Mucosa of descending colon (tissue), 3 donors: ENCODE measurements around the gene TBC1D21. TPM values are rescaled to one million over a fixed set of nuclear protein-coding genes. Genes with fewer than 3 reads are reported as not detected.

Experiments
- ATAC-seq: fragments of 200-7000 bp; cut with Tn5 transposase; one replicate; pipeline ENCODE4 v1.9.1; 2020; ENCODE audit warnings: mild to moderate bottlenecking, moderate library complexity
- DNase-seq, 3 donors: peaks; one replicate each; pipeline ENCODE4 v3.0.0-alpha.2; 2020
- H3K36me3 ChIP-seq: fragments of 200-600 bp; one replicate; pipeline ENCODE4 v1.8.0; 2021; ENCODE audit warnings: low read depth, mild to moderate bottlenecking
- H3K4me1 ChIP-seq: fragments of 200-600 bp; one replicate; pipeline ENCODE4 v1.8.0; 2021; ENCODE audit warnings: low read depth, mild to moderate bottlenecking
- H3K4me3 ChIP-seq: fragments of 200-600 bp; one replicate; pipeline ENCODE4 v1.8.0; 2021; ENCODE audit warnings: mild to moderate bottlenecking
- H3K9me3 ChIP-seq: fragments of 200-600 bp; one replicate; pipeline ENCODE4 v1.8.0; 2021; ENCODE audit warnings: mild to moderate bottlenecking
- intact Hi-C, 2 donors: fragments of 100-400 bp; cut with DNase I in 1 of 2; cut with micrococcal nuclease in 1 of 2; formaldehyde crosslinking; loops; one replicate each; pipeline versions ENCODE4 v1.11.0 to v1.11.1; 2022; cut with DNase I, micrococcal nuclease
- total RNA-seq, 3 donors: library from RNA; stranded (reverse); fragmentation: NEBNext Ultra II Directional in 2 of 3; extraction: Animal tissue kit (Norgen Biotek cat#: 25700) in 2 of 3; gene quantifications; one replicate each; pipeline versions ENCODE4 v1.2.1 to v1.2.4, GENCODE V29; 2021 to 2023
- TF ChIP-seq, protein P1 (sequence below): fragments of 200-600 bp; IDR thresholded peaks from one replicate; pipeline ENCODE4 v1.8.0; 2022; ENCODE audit warnings: antibody characterized with exemption, mild to moderate bottlenecking
- donor health status: DM: no; HTN: no; CAD: no; lungs with moderate emphysema.
- donor health status: DM: no; HTN: no; CAD: no.
- donor health status: DM: no; HTN: yes; CAD: no.

Gene TBC1D21
- total RNA-seq, 3 donors from 2014 or later, result not detected

- no peak for DNase-seq
- Histone ChIP-seq H3K4me3 (no peak overlapping the region), H3K4me1 (no peaks in the 10 kb centered on the region), H3K36me3 (no peaks in the 10 kb centered on the region), H3K9me3 (no peaks in the 10 kb centered on the region)
- ATAC-seq, result no peak
- intact Hi-C loops, result no loop called here
- TF ChIP-seq, protein P1, sequence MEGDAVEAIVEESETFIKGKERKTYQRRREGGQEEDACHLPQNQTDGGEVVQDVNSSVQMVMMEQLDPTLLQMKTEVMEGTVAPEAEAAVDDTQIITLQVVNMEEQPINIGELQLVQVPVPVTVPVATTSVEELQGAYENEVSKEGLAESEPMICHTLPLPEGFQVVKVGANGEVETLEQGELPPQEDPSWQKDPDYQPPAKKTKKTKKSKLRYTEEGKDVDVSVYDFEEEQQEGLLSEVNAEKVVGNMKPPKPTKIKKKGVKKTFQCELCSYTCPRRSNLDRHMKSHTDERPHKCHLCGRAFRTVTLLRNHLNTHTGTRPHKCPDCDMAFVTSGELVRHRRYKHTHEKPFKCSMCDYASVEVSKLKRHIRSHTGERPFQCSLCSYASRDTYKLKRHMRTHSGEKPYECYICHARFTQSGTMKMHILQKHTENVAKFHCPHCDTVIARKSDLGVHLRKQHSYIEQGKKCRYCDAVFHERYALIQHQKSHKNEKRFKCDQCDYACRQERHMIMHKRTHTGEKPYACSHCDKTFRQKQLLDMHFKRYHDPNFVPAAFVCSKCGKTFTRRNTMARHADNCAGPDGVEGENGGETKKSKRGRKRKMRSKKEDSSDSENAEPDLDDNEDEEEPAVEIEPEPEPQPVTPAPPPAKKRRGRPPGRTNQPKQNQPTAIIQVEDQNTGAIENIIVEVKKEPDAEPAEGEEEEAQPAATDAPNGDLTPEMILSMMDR, result no peak
Measured at GRCh38 chr15:73886717-73887345, 13.5 kb downstream of the TBC1D21 start.

- intact Hi-C loops, result no loop called here
- TF ChIP-seq, protein P1, result no peak
- no peak for ATAC-seq
- Histone ChIP-seq H3K9me3 (no peaks in the 10 kb centered on the region), H3K36me3 (no peaks in the 10 kb centered on the region), H3K4me1 (no peaks in the 10 kb centered on the region), H3K4me3 (no peak overlapping the region)
- DNase-seq, result no peak
Measured at GRCh38 chr15:73887481-73887880, 14.1 kb downstream of the TBC1D21 start.

GRCh38 chr15:73888224-73889041 is 15.1 kb downstream of the TBC1D21 start:
- Histone ChIP-seq H3K4me1 (no peaks in the 10 kb centered on the region), H3K9me3 (no peaks in the 10 kb centered on the region), H3K4me3 (no peak overlapping the region), H3K36me3 (no peaks in the 10 kb centered on the region)
- intact Hi-C loops, result no loop called here
- TF ChIP-seq, protein P1, result no peak
- ATAC-seq (no peak), DNase-seq (no peak)

DNA sequence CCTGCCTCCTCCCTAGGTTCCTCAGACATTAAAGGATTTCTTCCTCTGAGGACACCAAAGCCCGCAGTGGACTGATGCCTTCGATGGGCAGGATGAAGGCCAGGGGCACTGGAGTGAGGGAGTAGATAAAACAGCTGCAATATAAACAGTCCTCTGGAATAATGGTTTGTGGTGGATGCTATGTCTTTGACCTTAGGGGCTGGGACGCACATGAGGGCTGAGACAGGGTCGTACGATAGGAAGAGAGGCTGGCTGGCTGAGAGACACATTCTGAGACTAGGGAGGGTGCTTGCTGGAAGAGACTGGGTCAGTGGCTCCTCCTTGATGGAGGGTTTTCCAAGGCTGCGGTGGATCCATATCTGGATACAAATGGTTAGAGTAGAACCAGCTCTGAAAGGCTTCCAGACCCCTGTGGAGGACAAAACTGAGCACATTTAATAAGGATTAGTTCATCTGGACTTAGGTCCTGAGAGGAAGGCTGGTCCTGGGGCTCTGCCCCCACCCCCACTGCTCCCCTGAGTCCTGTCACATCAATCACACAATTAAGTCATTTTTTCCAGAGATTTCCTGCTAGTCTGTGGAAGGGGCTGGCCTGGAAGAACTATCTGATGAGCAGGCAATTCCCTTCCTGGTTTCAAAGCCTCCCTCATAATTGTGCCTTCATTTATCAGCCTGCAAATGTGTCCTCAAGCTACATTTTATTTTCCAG is 15.8 kb downstream of the TBC1D21 start:
- Histone ChIP-seq H3K4me3 (no peak overlapping the region), H3K36me3 (no peaks in the 10 kb centered on the region), H3K9me3 (no peaks in the 10 kb centered on the region), H3K4me1 (no peaks in the 10 kb centered on the region)
- DNase-seq (no peak), ATAC-seq (no peak)
- intact Hi-C loops, result no loop called here
- TF ChIP-seq, protein P1, result no peak

GRCh38 chr15:73889762-73890124 is 16.4 kb downstream of the TBC1D21 start:
- DNase-seq (no peak), ATAC-seq (no peak)
- H3K4me3 ChIP-seq, result no peak overlapping the region
- H3K36me3 ChIP-seq, result no peaks in the 10 kb centered on the region
- TF ChIP-seq, protein P1, result no peak
- intact Hi-C loops, result no loop called here
- H3K4me1 ChIP-seq, result no peaks in the 10 kb centered on the region
- H3K9me3 ChIP-seq, result no peaks in the 10 kb centered on the region
